SIG-M5 treated with dmso at 0.1 percent for 504 hours (cell line): ENCODE measurements around the gene DPM3.
"Not testable (repeated sequence)": the region's sequence is repeated elsewhere in the genome, so short reads cannot be mapped to it uniquely, and the experiment has no call there.

Experiments used
- DNase-seq: peaks from one replicate; lab custom pipeline; 2025; ENCODE audit not compliant: unreplicated experiment; lab: John Stamatoyannopoulos, UW

DPM3 gene

DNA sequence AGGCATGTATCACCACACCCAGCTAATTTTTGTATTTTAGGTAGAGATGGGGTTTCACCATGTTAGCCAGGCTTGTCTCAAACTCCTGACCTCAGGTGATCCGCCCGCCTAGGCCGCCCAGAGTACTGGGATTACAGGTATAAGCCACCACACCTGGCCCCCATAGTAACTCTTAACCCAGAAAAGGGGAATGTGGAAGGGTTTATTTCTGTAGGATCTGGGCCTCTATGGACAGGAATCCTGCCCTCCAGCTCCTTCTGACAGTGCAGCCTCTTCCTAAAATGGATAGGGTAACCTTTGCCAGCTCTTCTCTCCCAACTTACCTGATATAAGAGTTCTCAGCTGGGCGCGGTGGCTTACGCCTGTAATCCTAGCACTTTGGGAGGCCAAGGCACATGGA, 22.3 kb upstream of the DPM3 start:
- not testable (repeated sequence) for DNase-seq

DNA sequence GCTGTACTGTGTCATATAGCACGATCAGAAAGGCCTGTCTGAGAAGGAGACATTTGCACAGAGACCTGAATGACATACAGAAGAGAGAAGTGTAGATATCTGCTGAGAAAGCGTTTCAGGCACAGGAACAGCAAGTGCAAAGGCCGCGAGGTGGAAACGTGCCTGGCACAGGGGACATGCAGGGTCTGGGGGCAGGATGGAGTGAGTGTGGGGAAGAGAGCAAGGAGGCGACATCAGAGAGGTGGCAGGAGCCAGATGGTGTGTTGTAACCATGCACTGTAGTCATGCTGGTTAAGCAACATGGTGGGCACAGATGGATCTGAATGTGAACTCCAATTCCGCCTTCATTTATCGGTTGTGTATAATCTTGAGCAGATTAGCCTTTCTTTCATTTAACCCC, 19.8 kb upstream of the DPM3 start:
- peak; percentile 39 for DNase-seq

DNA sequence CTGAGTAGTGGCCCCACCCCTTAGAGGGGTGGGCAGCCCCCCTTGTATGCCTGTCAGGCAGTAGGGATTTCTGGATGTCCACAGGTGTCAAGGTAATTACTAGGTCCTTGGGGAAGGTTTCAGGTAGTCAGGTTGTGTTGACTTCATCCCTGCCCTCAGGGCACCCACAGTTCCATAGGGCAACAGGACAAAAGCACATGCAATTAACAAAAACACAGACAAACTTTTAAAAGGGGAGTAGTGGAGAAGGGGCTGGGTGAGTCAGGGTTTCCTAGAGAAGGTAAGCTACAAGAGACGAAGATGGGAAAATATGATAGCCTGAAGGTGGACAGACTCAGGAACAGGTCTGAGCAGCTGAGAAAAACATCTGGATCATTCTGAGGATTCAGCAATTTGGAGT, 18.7 kb upstream of the DPM3 start:
- no peak for DNase-seq

DNA sequence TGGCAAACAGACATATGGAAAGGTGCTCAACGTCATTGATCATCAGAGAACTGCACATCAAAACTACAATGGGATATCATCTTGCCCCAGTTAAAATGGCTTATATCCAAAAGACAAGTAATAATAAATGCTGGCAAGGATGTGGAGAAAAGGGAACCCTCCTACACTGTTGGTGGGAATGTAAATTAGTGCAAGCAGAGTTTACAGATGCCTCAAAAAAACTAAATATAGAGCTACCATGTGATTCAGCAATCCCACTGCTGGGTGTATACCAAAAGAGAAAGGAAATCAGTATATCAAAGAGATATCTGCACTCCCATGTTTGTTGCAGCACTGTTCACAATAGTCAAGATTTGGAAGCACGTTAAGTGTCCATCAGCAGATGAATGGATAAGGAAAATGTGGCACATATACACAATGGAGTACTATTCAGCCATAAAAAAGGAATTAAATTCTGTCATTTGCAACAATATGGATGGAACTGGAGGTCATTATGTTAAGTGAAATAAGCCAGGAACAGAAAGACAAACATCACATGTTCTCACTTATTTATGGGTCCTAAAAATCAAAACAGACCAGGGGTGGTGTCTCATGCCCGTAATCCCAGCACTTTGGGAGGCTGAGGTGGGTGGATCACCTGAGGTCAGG, 15.8 kb upstream of the DPM3 start:
- not testable (repeated sequence) for DNase-seq

DNA sequence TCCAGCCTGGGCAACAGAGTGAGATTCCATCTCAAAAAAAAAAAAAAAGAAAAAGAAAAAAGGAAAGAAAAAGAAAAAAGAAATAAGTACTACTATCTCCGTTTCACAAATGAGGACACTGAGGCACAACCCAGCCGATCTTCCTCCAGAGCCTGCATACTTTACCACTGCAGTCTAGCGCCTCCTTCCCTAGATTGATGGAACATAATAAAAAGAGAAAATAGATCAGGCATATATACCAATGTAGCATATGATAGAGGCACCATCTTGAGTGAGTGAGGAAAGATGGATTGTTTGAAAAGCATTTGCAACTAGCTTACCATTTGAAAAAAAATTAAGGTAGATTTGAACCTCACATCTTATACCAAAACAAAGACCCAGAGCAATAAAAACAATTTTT, 5.2 kb upstream of the DPM3 start:
- no peak for DNase-seq

DNA sequence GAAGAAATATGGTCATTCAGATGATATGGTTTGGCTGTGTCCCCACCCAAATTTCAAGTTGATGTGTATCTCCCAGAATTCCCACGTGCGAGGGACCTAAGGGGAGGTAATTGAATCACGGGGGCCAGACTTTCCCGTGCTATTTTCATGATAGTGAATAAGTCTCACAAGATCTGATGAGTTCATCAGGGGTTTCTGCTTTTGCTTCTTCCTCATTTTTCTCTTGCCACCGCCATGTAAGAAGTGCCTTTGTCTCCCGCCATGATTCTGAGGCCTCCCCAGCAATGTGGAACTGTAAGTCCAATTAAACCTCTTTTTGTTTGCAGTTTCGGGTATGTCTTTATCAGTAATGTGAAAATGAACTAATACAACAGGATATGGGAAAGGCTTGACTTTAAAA, 1.4 kb upstream of the DPM3 start:
- no peak for DNase-seq

DNA sequence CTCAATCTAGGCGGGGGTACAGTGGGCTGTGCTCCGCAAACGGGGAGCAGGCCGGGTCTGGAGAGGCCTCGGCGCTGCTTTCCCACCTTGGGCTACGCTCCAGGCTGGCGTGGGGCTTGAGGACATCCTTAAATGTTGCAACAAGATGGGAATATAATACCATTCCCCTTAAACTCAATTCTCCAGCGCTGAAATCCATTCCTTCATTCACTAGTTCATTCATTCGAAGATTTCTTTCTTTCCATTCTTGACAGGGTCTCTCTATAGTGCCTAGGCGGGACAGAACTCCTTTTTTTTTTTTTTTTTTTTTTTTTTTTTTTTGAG, 261 bp upstream of the DPM3 start:
- no peak for DNase-seq

DNA sequence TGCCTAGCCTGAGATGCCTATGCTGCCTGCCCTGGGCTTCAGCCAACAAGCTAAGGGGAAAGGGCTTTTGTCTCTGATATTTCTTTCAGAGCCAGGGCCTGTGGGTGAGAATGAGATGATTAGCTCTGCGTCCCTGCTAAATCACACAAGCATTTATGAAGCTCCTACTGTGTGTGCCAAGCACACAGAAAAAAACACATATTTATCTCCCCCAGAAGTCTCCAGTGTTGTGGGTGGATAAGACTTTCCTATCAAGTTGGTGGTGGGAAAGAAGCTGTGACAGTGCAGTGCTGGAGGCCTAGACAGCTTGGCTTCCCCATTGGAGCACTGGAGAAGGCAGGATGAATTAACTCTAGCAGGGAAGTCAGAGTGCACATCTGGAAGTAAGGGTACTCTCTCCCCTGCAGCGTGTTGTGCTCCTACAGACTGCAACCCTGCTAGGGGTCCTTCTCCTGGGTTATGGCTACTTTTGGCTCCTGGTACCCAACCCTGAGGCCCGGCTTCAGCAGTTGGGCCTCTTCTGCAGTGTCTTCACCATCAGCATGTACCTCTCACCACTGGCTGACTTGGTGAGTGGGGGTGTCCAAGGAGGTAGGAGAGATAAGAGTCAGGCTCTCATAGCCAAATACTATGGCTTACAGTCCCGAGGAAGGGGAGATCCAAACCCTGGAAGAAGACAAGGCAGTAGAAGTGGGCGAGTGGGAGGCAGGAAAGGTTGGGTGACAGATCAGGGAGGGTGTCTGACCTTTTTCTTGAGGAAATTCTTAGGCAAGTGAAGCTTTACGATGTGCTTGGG, 3.0 kb downstream of the DPM3 start:
- DNase-seq, result no peak

DNA sequence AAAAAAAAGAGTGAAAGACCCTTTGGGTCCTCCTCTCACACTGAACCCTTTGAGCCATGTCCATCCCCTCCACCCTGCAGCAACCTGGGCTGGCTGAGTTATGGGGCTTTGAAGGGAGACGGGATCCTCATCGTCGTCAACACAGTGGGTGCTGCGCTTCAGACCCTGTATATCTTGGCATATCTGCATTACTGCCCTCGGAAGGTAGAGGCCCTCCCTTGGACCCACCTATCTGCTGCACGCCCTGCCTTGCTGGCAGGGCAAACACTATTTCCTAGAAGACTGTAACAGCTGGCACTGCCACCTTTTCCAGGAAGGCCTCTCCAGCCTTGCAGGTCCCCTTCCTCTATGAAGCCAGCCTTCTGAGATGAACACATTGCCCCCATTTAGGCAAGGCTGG, 3.6 kb downstream of the DPM3 start:
- DNase-seq, result no peak

DNA sequence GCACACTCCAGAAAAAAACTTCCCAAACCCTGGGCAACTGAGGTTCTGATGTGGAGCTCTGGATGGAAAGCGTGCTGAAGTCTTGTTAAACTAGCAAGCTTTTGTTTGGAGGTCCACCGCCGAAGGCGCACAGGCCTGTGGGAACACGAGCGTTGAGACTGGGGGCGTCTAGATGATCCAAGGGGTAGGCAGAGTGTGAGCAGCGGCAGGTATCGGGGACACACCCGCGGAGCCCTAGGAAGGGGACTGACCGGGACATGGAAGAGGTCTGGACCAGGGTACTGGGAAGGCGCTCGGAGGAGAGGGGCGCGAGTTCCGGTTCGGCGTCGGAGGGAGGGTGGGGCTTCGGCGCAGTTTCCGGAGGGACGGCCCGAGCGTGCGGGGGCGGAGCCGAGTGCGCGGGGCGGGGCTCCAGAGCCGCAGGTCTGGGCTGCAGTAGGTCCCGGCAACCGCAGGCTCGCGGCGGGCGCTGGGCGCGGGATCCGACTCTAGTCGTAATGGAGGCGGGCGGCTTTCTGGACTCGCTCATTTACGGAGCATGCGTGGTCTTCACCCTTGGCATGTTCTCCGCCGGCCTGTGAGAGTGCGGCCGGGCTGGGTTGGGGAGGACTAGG, 4.8 kb downstream of the DPM3 start, which contains the start of gene SLC50A1:
Gene SLC50A1 (plus strand): TSS at position 438 of the 614 bp plus-strand sequence. CDS start 60 bp downstream, at position 498.
- peak; percentile 90 for DNase-seq

DNA sequence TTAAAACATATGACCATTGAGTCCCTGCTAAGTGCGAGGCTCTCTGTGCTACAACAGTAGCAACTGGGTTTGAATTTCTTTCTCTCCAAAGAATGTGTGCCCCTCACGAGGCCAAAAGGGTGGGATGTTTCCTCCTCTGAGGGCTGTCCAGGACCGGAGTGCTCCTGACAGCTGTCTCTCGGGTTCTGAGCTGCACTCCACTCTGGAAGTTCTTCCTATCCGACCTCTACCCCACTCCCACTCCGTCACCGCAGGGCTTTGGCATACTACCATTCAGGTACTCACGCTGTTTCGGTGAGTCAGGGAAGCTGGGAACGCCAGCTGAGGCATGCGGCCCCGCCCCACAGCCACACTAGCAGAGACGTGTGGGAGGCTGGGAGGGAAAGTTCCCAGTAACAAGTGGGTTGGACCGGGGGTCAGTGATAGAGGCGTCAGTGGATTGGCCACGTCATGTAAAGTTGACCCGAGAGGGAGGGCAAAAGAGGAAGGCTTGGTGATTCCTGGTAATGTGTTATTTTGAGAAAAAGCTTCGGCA, 5.4 kb downstream of the DPM3 start:
- DNase-seq, result peak; percentile 82

DNA sequence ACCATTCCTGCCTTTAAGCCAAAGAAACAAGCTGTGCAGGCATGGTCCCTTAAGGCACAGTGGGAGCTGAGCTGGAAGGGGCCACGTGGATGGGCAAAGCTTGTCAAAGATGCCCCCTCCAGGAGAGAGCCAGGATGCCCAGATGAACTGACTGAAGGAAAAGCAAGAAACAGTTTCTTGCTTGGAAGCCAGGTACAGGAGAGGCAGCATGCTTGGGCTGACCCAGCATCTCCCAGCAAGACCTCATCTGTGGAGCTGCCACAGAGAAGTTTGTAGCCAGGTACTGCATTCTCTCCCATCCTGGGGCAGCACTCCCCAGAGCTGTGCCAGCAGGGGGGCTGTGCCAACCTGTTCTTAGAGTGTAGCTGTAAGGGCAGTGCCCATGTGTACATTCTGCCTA, 6.0 kb downstream of the DPM3 start:
- DNase-seq, result no peak

DNA sequence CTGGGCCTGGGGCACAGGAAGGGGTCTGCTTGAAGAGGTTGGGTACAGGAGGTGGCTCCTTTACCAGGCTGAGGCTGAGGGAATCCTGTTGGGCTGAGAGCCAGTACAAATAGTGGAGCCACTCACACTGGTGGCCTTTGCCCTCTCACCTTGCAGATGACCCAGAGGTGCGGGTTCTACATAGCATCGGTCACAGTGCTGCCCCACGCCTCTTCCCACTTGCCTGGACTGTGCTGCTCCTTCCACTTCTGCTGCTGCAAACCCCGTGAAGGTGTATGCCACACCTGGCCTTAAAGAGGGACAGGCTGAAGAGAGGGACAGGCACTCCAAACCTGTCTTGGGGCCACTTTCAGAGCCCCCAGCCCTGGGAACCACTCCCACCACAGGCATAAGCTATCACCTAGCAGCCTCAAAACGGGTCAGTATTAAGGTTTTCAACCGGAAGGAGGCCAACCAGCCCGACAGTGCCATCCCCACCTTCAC, 6.5 kb downstream of the DPM3 start:
- DNase-seq, result no peak

DNA sequence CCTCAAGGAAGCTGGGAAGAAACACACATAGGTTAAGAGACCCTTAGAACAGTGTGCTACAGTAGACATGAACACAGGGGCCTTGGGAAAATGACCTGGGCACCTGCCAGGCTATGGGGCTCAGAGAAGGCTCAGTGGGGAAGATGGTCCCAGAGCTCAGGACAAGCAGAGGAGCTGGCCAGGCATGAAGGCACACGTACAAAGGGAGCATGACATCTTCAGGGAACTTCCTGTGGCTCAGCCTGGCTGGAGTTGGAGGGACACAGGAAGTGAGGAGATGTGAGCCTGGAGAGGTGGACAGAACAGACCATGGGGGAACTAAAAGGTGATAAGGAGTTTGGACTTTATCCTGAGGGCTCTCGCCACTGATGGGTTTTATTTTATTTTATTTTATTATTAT, 8.5 kb downstream of the DPM3 start:
- no peak for DNase-seq

DNA sequence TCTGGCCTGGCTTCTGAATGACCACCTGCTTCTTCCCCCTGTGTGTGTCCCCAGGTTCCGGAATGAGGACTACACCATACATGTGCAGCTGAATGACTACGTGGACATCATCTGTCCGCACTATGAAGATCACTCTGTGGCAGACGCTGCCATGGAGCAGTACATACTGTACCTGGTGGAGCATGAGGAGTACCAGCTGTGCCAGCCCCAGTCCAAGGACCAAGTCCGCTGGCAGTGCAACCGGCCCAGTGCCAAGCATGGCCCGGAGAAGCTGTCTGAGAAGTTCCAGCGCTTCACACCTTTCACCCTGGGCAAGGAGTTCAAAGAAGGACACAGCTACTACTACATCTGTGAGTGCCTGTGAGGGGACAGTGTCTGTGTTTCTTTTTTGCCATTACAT, 9.0 kb downstream of the DPM3 start:
- DNase-seq, result no peak

DNA sequence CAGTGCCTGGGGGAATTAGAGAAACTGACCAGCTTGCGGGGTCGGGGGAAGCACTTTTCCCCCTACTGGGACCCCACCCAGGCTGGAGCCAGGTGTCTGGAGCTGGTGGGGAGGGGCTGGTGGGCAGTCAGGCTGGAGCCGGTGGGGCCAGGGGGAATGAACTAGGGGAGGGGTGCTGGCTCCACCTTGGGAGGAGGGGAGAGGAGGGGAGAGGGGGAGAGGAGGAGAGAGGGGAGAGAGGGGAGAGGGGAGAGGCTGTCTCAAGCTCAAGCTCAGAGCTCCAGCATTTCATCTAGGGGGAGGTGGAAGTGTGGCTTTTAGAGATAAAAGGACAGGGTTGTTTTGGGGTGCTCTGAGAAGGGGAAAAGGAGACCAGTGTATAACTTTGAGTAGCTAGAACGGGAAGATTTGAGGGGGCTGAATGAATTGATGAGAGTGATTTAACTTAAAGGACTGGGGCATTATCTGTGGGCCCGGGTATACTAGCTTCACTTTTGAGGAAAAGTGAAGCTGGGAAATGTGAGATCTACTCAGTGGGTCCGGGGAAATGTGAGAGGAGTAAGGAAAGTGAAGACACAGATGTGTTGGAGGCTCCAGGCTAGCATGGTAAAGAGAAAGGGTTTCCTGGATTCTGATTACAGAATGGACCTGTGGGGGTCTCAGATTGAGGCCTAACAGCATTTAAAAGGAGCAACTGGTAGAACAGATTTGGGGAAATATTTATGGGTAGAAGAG, 9.9 kb downstream of the DPM3 start:
- DNase-seq, result no peak

DNA sequence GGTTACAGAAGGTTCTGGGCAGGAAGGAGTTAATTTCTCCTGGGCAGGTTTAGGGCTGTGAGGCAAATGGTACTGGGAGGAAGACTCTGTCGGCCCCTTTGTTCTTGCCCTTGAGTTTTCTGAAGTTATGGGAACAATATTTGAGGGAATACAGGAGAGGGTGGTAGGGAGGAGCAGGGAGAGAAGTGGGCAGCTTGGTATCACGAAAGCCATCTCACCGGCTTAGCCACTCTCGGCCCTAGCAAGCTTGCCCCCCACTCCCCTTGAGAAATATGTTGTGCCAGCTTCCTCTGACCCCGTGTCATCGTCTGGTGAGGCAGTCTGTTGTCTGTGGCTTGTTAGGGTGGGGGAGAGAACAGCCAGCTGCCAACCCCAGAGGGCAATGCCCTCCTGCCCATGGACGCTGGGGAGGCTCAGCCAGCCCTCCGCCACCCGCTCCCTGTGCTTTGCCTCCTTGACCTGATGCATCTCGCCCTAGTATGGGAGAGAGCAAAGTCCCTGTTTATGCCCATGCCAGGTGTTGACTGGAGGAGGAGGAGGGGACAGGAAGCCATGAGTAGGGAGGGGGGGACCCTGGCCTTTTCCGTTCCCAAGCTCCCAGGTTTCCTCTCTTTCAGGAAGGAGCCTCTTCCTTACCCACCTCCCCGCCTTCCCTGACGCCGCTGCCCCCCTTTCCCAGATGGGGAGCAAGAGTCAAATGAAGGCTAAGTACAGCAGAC, 11.4 kb downstream of the DPM3 start:
- DNase-seq, result no peak

DNA sequence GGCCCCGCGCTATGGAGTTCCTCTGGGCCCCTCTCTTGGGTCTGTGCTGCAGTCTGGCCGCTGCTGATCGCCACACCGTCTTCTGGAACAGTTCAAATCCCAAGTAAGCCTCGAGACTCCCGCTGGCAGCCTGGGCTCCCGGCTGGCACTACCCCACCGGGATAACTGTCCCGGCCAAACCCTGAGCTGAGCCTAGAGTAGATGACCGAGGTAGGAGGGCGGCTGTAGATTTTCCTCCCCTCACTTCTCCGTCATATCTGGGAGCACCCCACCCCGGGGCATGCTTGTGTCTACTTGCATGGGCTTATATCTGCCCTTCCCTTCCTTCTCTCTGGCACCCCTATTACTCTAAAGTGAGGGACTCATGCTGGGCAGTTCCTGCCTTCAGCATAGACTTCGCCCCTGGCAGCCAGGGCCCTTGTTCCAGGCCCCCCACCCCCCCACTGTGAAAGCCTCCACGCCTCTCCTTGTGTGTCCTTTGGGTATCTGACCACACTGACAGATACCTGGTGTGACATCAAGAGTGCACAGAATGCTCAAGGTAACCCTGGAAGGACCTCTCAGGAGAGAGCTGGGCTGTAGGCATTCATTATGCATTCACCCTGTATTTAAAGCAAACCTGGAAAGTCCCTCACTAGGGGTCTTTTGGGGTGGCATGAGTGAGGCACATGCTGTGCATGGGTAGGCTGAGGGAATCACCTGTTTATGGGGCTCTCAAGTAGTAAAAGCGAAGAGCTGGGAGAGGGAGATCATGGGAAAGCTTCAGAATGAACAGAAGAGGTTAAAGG, 12.2 kb downstream of the DPM3 start:
- DNase-seq, result no peak

DNA sequence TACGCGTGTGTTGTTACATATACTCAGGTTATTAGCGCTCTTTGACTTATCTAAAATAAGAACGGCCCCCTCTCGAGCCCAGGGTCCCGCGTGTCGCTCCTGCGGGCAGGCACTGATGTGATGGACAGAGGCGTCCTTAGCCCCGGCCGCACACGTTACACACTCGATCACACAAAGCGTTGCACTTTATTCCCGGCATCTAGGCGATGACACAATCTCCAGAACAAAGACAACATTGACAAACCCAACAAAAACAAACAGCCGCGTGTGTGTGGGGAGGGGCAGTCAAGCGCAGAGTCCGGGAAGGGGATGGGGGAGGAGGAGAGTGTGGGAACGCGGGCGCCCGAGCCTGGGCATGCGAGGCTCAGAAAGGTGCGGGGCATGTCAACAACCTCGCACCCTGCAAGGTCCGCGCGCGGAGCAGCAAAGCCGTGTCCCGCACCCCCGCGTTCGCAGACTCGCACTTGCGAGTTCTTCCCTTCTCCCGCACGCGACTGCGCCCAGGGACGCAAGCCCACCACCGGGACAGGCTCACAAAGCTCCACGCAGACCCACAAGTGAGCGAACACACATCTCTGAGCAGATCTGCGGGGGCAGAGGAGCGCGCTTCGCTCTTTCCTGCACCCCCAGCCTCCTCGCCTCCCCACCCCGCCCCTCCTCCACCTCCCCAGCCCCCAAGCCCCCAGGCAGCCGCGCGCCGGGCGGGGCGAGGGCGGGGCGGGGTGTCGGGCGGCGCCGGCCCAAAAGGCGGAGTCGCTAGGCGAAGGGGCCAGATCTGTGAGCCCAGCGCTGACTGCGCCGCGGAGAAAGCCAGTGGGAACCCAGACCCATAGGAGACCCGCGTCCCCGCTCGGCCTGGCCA, 13.0 kb downstream of the DPM3 start, which contains the start of gene EFNA1:
Gene EFNA1 (plus strand): TSS at position 772 of the 862 bp plus-strand sequence. CDS start 102 bp downstream, outside the sequence.
- peak; percentile 41 for DNase-seq
